ENCODE measurements around the gene GLYATL3.
A peak's percentile ranks its signal among the peaks of the same experiment; 100 is the strongest.

Gene GLYATL3

DNA sequence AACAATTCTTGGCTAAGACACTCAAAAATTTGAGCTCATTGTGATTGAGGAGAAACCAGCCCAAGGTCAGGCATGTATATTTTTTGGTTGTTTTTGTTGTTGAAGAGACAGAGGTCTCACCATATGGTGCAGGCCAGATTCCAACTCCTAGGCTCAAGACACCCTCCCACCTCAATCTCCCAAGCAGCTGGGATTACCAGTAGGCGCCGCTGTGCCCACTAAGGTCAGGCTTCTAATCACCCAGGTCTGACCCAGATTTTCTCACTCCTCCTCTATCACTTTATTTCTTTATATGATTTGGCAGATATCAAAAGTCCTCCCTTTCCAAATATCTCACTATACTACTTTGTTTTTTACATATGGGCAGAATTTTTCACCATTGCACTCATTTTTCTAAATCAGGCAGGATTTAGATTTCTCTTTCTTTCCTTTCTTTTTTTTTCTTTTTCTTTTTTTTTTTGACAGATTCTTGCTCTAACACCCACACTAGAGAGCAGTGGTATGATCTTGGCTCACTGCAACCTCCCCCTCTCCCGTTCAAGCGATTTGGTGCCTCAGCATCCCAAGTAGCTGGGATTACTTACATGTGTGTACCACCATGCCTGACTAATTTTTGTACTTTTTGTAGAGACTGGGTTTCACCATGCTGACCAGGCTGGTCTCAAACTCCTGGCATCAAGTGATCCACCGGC is 49.0 kb downstream of the GLYATL3 start:
- DNase-seq = no peak

DNA sequence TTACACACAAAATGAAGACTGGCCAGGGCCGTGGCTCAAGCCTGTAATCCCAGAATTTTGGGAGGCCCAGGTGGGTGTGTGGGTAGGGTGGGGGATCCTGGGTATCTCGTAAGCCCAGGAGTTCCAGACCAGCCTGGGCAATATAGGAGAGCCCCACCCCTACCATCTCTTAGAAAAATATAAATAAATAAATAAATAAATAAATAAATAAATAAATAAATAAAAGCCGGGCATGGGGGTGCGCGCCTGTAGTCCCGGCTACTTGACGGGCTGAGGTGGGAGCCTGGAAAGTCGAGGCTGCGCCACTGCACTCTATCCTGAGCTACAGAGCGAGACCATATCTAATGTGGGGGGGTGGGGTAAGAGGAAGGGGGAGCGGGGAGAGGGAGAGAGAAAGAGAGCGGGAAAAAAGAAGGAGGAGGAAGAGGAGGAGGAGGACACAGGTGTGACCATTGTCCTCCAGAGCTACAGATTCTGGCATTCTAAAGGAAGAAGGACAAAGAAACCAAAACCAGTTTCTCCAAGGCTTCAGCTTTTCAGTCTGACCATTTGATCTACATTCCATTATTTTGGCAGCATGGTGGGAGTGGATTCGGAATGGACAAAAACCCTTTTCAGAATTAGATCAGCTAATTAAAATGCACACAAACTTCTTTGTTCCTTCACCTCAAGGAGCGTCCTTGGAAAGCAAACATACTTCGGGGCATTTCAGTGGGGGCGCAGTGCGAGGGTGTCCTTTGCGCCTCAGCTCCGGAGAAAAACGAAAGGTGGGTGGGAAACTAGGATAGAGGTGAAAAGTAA is 50.2 kb downstream of the GLYATL3 start:
- DNase-seq = no peak

DNA sequence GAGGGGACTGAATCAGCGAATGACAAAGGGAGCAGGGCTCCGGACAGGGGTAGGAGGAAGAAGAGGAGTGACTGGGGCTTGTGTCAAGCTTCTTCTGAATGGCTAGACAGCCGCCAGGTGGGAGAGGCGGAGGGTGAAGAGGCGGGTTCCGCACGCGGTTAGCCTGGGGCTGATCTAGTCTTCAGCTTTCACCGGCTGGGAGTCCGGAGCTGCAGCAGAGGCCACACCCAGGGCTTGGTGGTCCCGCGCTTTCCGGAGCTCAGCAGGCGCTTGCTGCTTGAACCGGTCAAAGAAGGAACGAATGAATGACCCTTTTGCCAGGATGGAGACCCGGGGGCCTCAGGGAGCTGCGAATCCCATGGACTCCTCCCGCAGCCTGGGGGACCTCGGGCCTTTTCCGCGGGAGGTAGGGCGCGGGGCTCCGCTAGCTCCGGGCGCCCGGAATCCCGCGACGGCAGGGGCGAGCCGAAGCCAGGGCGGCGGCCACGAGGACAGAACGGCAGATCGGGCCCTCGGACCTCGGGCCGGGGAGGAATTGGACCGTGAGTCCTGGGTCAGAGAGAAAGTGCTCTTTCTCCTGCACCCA is 50.9 kb downstream of the GLYATL3 start, which contains the start of gene C6orf141:
Gene C6orf141 (plus strand): TSS at position 177 of the 586 bp plus-strand sequence. CDS start 125 bp downstream, at position 302.
- peak; percentile 70 for DNase-seq

DNA sequence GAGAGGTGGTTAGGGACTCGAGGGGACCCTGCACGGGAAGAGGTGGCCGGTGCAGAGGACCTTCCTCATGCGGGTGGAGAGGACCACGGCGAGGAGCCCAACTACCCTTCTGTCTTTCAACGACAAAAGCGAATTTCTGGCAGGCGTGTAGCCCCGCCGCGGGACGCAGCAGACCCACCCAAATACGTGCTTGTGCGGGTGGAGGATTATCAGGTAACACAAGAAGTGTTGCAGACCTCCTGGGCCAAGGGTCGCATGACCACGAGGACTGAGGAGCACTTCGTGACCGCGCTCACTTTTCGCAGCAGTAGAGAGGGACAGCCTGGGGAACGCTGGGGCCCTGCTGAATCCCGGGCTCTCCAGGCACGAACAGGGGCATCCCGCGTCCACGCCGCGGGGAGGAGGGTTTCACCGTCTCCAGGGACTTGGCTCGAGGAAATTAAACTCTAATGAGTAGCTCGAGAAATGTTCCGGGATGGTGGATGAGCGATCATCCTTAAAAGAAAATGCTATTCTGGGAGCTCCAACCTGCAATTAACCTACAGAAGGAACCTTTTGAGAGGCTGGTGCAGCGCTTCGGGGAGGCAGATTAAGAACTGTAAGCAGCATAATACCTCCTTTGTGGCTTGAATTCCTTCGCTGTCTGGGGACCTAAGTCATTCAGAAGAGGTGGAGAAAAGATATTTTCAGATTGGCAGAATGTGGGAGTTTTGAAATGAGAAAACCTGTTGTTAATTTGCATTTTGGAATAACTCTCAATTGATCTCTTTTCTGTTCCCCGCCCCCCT is 51.5 kb downstream of the GLYATL3 start:
- DNase-seq = peak; percentile 34

DNA sequence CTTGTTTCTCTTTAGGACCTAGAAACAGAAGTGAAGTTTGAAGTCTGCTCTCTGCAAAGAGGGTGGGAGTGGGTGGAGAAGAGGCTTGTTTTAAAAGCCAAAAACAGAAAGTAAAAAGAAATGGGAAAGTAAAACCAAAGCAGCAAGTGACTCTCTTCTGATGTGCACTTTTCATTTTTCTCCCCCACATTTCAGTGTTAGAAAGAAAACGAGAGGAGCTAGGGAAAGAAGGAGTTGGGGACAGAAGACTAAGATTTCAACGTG is 52.1 kb downstream of the GLYATL3 start:
- no peak for DNase-seq

DNA sequence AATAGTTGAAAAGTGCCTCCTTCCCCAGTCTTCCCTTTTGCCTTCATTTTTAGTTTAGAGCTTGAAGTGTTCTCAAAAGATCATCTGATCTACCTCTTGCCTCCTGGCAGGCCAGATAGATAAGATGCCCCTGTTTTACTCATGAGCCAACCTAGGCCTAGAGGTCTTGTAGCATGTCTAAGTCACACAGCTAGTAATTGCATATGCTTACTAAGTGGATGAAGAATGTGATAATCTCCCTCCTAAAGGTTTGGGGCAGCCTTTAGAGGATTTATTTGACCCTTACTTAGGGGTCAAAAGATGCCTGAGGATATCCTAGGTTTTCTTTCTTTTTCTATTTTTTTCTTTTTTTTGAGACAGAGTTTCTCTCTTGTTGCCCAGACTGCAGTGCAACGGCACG is 52.9 kb downstream of the GLYATL3 start:
- no peak for DNase-seq

DNA sequence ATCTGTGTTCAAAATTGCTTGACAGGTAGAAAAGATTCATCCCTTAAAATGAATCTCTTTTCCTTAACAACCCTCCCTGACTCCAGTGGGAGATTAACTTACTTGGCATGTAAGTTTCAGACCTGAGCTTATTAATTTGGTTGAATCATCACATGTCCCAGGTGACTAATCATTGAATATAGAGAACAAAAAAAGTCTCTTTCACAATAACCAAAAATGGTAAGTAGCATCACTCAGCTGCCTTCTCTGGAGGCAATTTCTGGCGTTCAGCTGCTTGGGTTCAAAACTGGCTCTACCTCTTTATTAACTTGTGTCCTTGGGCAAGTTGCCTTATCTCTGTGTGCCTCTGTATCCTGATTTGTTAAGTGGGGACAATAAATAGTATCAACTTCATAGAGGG is 53.7 kb downstream of the GLYATL3 start:
- no peak for DNase-seq

DNA sequence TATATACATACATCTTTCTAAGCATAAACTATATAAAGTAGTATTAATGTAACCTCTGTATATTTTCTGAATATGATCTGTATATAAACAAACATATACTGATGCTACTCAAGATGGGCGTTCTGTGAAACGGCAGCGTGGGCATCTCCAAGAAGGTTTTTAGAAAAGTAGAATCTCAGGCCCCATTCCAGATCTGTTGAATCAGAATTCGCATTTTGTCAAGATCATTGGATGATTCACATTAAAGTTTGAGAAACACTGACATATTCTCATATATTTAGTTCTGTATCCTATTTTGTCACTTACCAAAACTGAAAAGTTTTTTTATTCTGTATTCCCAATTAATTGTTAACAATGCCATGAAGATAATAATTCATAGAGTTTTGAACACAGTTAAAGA is 56.2 kb downstream of the GLYATL3 start:
- no peak for DNase-seq

DNA sequence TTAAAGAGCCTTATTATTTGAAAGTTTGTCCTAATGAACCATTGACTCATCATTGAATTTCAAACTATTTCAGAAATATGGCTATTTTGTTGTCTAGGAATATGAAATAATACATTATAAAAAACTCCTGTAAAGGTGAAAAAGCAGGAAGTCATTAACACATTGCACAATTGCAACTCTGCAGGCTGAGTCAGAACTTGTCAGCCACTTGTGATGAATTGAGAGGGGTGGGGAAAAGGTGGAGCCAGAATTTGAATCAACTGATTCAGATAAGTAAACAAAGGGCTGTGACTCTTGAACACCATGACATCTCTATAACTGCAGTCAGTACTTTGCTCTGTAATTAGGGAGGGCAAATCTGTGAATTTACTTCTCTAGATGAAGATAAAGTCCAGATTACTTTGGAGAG is 56.7 kb downstream of the GLYATL3 start:
- DNase-seq = peak; percentile 17

DNA sequence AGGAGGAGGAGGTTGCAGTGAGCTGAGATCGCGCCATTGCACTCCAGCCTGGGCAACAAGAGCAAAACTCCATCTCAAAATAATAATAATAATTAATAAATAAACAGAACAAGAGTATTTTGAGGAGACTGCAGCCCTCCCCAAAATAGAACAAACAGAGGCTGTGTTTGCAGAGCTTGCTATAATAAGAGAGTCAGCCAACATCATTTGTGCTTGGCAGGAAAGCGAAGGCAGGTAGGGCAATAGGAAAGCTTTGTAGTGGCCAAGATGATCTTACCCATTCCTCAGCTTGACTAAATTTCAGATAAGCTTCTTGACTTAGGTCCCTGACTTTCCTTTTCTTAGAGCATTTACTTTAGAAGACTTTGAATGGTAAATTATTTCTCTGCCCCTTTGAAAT is 57.5 kb downstream of the GLYATL3 start:
- DNase-seq = no peak

DNA sequence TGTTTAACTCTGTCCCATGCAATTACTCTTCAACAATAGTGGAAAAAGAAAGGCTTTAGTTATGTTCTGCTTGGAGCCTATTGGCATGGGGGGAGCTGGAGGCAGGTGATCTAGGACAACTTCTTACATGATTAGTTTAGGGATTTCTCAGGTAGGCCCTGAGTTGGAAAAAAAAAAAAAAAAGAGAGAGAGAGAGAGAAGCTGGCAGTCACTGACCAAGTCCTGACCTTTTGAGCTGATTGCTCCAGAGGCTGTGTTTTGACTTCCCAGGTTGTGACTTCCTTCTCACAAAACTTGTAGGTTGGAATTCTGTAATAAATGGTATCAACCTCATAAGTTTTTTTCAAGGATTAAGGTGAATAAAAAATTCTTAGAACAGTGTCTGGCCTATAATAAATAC is 58.5 kb downstream of the GLYATL3 start:
- DNase-seq = no peak

DNA sequence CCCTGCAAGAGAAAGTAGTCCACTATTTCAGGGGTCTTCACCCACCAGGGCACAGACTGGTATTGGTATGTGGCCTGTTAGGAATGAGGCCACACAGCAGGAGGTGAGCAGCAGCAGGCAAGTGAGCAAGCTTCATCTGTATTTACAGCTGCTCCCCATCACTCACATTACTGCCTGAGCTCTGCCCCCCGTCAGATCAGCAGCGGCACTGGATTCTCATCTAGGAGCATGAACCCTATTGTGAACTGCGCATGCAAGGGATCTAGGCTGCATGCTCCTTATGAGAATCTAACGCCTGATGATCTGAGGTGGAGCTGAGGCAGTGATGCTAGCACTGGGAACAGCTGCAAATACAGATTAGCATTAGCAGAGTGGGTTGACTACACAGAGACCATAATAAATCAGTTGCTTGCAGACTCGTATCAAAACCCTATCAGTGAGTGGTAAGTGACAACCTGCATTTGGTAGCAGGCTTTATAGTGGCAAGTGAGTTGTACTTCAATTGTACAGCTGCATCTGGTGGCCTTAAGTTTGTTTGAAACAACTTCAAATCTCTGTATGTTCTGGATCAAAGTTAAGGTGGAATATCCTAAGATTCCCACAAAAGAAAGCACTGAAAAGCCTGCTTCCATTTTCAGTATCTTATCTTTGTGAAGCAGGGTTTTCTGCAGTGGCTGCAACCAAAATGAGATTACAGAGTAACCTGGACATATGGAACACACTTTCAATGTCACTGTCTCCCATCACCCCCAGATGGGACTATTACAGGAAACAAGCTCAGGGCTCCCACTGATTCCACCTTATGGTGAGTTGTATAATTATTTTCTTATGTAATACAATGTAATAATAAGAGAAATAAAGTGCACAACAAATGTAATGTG is 63.5 kb downstream of the GLYATL3 start:
- peak; percentile 33 for DNase-seq

DNA sequence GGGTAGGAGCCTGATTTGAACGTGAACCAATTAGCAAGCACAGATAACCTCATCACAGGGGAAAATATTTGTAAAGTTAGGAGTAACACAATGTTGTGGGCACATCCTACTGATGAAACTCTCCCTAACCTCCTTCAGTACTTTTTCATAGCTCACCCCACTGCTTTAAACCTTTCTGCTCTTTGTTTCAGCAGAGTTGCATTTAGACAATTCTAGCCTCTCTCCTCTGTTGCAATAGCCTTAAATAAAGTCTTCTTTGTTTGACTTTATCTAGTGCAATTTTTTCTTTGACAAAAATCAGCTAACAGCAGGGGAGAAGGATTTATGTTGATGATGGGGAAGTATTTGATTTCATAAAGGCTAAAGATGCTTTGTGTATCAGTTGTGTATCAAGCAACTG is 64.8 kb downstream of the GLYATL3 start:
- no peak for DNase-seq

DNA sequence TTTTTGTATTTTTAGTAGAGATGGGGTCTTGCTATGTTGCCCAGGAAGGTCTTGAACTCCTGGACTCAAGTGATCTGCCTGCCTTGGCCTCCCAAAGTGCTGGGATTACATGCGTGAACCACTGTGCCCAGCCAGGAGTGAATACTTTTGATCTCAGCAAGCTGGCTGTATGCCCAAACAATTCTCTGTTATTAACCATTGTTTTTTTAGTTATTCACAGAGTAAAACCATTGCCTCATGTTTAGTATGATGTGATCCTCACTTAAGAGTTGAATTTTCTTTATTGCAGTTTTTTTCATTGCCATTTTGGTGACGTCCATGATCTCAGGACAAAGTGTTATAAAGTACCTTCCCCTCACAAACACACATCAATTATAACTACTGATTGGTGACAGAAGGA is 65.5 kb downstream of the GLYATL3 start:
- no peak for DNase-seq

DNA sequence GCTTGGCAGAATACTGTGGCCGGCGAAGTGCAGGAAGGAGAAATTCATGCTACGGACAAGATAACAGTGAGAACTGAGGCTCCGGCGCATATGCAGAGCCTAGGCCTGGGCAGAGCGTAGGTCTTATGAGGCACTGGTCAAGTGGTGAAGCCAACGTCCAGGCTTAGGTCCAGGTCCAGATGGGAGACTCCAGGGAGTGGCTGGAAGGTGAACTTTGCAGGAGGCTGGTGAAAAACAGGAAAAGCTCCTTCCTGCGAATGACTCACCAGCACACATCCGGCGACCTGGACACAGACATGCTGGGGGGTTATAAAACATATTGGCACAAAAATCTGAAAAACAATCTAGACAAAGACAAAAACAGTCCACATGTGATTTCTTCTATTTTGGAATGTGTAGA is 66.1 kb downstream of the GLYATL3 start:
- no peak for DNase-seq

DNA sequence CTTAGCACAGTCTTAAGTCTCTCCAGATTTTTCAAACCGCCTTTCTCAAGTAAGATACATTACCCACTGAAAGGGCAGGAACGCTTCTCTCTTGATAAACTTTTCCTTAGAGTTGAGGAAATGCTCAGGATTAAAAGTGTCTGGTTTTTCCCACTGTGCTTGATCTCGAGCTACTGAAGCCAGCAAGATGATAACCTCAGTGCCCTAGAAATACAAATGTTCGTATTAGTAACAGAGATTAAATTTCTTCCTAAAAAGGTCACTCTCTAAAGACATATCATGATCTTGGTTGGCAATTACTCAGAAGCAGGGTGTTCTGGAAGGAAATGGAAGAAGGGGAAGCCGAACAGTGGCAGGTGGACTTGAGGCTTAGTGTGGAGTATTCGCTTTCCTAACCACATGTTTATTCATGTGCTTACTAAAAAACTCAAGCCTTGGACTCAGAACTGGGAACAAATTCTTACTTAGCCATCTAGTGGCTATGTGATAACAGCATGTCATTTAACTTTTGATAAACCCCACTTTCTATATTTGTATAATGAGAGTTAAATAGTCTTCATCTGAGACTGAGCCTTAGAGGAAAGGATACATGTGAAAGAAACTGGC is 70.9 kb downstream of the GLYATL3 start:
- peak; percentile 12 for DNase-seq

DNA sequence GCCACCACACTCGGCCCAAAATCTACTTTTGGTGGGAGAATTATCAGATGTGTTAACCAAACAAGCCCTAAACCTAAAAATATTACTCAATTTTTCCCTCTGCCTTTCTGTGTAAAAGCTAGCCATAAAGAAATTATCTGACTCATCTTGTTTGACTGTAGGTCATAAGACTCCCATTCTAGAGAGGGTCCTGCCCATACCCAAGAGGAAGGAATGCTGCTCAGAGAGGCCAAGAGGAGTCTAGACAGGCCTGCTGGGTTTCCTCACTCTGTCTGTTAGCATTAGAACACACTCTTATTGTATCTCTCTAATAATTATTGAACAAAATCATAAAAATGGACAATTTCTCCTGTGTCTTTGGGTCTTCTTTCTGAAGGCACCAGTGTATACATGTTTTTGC is 76.9 kb downstream of the GLYATL3 start:
- no peak for DNase-seq

Data from hematopoietic multipotent progenitor cell treated with erythropoietin and hydrocortisone succinate and interleukin-3 and kit ligand, for 6 days (in vitro differentiated cells).